LNCaP clone FGC (cell line): ENCODE measurements around the gene IER3IP1.
"Not testable (repeated sequence)": the region's sequence is repeated elsewhere in the genome, so short reads cannot be mapped to it uniquely, and the experiment has no call there.

Experiments
- DNase-seq: peaks from one replicate; pipeline ENCODE4 v3.0.0-alpha.2; 2011; ENCODE audit warnings: low read depth
- H3K4me3 ChIP-seq: 2 replicates; pipeline ENCODE4 v1.5.1; 2011; ENCODE audit warnings: mild to moderate bottlenecking, low read depth, low read length, control low read depth
- CTCF ChIP-seq: IDR thresholded peaks from 2 replicates; pipeline ENCODE4 v1.5.1; 2012; ENCODE audit warnings: mild to moderate bottlenecking; ENCODE audit not compliant: control insufficient read depth, insufficient read depth; ENCODE audit errors: extremely low read depth

Gene IER3IP1

DNA sequence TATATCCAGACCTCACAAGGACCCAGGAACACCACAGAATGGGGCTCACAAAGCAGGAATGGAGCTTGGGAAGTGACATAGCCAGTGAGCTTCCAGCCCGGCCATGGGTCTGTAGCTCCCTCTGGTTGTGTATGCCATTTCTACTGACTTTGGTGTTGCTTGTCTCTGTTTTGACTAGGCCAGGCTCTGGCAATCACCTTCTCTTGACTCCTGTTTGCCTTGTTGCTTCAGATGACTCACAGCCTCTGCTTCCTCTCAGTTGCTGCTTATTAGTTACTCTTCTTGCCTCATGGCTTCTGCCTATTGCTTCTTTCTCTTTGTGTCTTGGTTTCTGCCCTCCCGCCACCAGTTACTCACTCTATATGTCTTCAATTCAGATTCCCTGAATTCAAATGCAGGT is 15.8 kb upstream of the IER3IP1 start:
- no peak overlapping the region for H3K4me3 ChIP-seq
- DNase-seq: no peak
- TF ChIP-seq CTCF: 0 out of 2 replicates have a peak, but pooled peaks have one; percentile 5

DNA sequence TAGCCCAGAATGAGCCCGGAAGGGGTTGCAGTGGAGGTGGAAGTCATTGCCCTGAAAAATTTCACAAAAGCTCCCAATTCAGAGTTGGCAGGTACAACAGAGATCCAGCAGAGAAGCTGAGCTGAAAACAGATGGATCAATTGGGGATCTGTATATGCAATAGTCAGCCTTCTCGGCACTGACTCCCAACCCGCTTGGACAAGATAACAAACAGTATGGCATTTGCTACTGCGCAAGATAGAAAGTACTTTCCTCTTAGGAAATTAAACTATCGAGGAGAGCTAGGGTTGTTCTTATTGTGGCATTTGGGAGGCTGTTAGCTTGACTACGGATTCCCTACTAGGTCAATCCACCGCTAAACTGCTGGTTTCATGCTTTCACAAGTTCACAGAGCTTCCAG is 11.6 kb upstream of the IER3IP1 start:
- DNase-seq: no peak
- H3K4me3 ChIP-seq: no peak overlapping the region
- TF ChIP-seq CTCF: no peak

DNA sequence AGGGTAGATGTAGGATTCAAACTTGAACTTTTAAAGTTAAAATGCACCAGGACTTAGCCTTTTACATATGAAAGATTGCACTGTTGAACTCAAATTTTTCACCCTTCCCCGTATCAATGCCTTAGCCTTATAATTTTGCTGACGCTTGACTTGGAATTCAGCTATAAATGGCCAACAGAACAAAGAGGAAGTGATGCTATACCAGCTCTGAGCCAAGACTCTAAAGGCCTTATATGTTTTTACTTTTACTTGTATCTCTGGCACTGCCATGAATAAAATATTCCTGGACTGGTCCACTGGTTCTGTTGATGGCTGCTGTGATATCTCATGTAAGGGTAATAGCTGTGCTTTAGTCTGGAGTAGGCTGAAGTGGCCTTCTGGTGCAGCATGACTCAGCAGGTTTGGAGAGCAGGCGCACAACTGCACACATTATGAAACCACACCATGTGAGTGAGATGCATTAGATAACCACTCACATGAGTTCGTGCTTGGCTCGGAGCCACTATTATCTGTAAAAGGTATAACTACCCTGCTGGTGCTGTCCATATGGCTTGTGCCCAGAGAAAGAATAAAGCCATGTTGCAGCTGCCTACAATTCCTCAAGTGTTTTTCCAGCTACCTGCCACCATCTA is 8.4 kb upstream of the IER3IP1 start:
- DNase-seq: no peak
- TF ChIP-seq CTCF: no peak
- no peak overlapping the region for H3K4me3 ChIP-seq

- not testable (repeated sequence) for DNase-seq, H3K4me3 ChIP-seq
Measured at GRCh38 chr18:47182156-47182555, 6.0 kb upstream of the IER3IP1 start.

- TF ChIP-seq CTCF: no peak
- no peak overlapping the region for H3K4me3 ChIP-seq
- DNase-seq: no peak
Measured at GRCh38 chr18:47180765-47181164, 4.6 kb upstream of the IER3IP1 start.

GRCh38 chr18:47179520-47179919 is 3.4 kb upstream of the IER3IP1 start:
- DNase-seq: no peak
- H3K4me3 ChIP-seq: no peak overlapping the region
- no peak for TF ChIP-seq CTCF

- TF ChIP-seq CTCF: no peak
- no peak for DNase-seq
- peak overlapping the region; percentile 98 for H3K4me3 ChIP-seq
Measured at GRCh38 chr18:47175283-47175897, 774 bp downstream of the IER3IP1 start.
